Body of pancreas (tissue), 4 donors: Measurements from ENCODE around the gene PLPPR2. TPM values are rescaled to one million over a fixed set of nuclear protein-coding genes. Genes with fewer than 3 reads are reported as not detected.
A peak's percentile ranks its signal among the peaks of the same experiment; 100 is the strongest.

ENCODE experiments used
- ATAC-seq: fragments of 150-250 bp; one replicate; pipeline ENCODE4 v1.9.1; 2016
- DNase-seq, 4 donors: peaks; one replicate each; pipeline ENCODE4 v3.0.0-alpha.2; 2019
- H3K27ac ChIP-seq, 4 donors: fragments of 200-600 bp; sonication (generic); 1 replicate in 3 of 4; 2 replicates in 1 of 4; pipeline versions ENCODE4 v1.5.1 to v1.6.1; 2016 to 2019; ENCODE audit warnings: mild to moderate bottlenecking in 1 of 4, mixed read lengths in 1 of 4, moderate library complexity in 1 of 4
- H3K27me3 ChIP-seq, 2 donors: fragments of 200-600 bp; sonication (generic); one replicate each; pipeline ENCODE4 v1.6.0; 2016; ENCODE audit warnings: mild to moderate bottlenecking in 1 of 2
- H3K36me3 ChIP-seq, 2 donors: fragments of 200-600 bp; sonication (generic); replicated peaks in 1 of 2; 2 replicates each; pipeline ENCODE4 v1.5.1; 2016; ENCODE audit warnings: low read depth in 2 of 2; ENCODE audit not compliant: insufficient read depth in 1 of 2
- H3K4me1 ChIP-seq: fragments of 200-600 bp; sonication (generic); one replicate; pipeline ENCODE4 v1.6.0; 2016
- H3K4me3 ChIP-seq, 2 donors: fragments of 200-600 bp; sonication (generic); 1 replicate in 1 of 2; 2 replicates in 1 of 2; pipeline ENCODE4 v1.5.1; 2016 to 2019
- H3K9me3 ChIP-seq, 3 donors: fragments of 200-600 bp; sonication (generic); 1 replicate in 2 of 3; 2 replicates in 1 of 3; pipeline ENCODE4 v1.5.1; 2016
- POLR2A ChIP-seq, 3 donors: fragments of 450-650 bp; IDR thresholded peaks; one replicate each; pipeline ENCODE4 v1.6.1; 2016; ENCODE audit warnings: antibody characterized with exemption in 3 of 3, mild to moderate bottlenecking in 2 of 3
- WGBS, 2 donors: methylation state at CpG; one replicate each; pipeline ENCODE4 v1.1.5; 2017; 5-methylcytosine and 5-hydroxymethylcytosine counted together
- intact Hi-C: fragments of 100-400 bp; cut with DNase I; formaldehyde crosslinking; loops from one replicate; pipeline ENCODE4 v1.15.1; 2023
- total RNA-seq, 2 donors: library from RNA; depleted of rRNA; stranded (reverse); fragments of >200 nt; gene quantifications; one replicate each; pipeline ENCODE4 v1.1.0, GENCODE V29; 2016
- TF ChIP-seq, protein P1 (sequence below), 7 experiments: fragments of 450-650 bp in 4 of 7; fragments of 200-600 bp in 3 of 7; sonication (generic) in 3 of 7; IDR thresholded peaks; one replicate each; pipeline ENCODE4 v1.5.1; 2016 to 2019; ENCODE audit warnings: antibody characterized with exemption in 7 of 7

The PLPPR2 gene
- total RNA-seq, 2 donors from 2014 or later, result 9.9 to 30.3 TPM

DNA sequence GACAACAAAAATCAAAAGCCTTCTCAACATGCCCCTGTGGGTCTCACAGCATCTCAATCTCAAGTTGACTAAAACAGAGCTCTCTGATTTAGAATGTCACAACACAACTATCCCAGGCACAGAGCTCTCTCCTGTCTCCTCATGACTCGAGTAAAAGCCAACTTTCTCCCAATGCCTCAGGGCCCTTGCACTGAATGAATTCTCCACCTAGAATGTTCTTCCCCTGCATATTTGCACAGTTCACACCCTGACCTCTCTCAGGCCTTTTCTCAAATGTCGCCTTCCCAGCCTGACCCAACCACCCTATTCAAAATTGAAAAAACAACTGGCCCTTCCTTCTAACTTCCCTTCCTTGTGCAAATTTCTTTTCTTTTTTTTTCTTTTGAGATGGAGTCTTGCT, 15.5 kb downstream of the PLPPR2 start:
- no peak overlapping the region for H3K27ac ChIP-seq
- H3K27me3 ChIP-seq, result no peaks in the 10 kb centered on the region
- no peak overlapping the region for H3K4me3 ChIP-seq
- TF ChIP-seq, protein P1, sequence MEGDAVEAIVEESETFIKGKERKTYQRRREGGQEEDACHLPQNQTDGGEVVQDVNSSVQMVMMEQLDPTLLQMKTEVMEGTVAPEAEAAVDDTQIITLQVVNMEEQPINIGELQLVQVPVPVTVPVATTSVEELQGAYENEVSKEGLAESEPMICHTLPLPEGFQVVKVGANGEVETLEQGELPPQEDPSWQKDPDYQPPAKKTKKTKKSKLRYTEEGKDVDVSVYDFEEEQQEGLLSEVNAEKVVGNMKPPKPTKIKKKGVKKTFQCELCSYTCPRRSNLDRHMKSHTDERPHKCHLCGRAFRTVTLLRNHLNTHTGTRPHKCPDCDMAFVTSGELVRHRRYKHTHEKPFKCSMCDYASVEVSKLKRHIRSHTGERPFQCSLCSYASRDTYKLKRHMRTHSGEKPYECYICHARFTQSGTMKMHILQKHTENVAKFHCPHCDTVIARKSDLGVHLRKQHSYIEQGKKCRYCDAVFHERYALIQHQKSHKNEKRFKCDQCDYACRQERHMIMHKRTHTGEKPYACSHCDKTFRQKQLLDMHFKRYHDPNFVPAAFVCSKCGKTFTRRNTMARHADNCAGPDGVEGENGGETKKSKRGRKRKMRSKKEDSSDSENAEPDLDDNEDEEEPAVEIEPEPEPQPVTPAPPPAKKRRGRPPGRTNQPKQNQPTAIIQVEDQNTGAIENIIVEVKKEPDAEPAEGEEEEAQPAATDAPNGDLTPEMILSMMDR (IDR thresholded peaks at IDR 0.05), result no peak
- TF ChIP-seq POLR2A (IDR thresholded peaks at IDR 0.05), result no peak
- H3K4me1 ChIP-seq, result peaks cover 14% of the 10 kb centered on the region
- H3K9me3 ChIP-seq, result no peaks in the 10 kb centered on the region
- DNase-seq, result no peak
- intact Hi-C loops, result no loop called here
- no peak for ATAC-seq
- H3K36me3 ChIP-seq, result no peaks in the 10 kb centered on the region
- 92 to 94% methylated on average over 2 of the region's 2 CpGs for WGBS, 2 donors

DNA sequence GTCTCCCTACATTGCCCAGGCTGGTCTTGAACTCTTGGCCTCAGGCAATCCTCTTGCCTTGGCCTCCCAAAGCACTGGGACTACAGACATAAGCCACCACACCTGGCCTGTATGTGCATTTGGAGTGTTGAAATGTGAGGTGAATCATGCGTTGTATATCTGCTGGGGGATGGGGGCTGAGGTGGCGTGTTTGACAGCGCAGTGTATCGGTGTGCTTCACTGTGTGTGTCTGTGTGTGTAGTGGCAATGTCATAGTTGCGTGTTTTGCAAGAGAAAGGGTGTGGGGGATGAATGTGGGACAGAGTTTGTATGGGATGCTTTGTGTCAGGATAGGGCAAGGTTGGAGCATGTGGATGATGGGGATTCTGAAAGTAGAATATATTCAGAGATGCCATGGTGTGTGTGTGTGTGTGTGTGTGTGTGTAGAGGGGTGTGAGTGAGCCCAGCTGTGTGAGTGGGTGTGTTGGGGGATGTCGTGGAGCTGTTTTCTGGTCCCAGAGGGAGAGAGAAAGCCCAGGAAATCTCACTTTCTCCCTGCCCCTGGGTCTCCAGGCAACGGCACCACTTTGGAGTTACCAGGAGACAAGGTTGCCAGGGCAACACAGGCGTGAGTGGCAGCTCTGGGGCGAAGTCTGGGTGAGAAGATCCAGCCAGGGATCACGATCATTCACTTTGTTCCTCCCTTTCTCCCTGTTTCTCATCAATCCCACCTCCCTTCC, 18.1 kb downstream of the PLPPR2 start:
- peaks cover 30% of the 10 kb centered on the region for H3K4me1 ChIP-seq
- peak; percentile 39 to 64 (median 59) for DNase-seq
- H3K9me3 ChIP-seq, result no peaks in the 10 kb centered on the region
- TF ChIP-seq, protein P1 (IDR thresholded peaks at IDR 0.05), result no peak
- no peak for TF ChIP-seq POLR2A (IDR thresholded peaks at IDR 0.05)
- H3K27ac ChIP-seq, result no peak overlapping the region
- no peaks in the 10 kb centered on the region for H3K36me3 ChIP-seq
- 50 to 54% methylated on average over 10 of the region's 10 CpGs for WGBS, 2 donors
- intact Hi-C loops, result no loop called here
- ATAC-seq, result no peak
- no peak overlapping the region for H3K4me3 ChIP-seq
- H3K27me3 ChIP-seq, result no peaks in the 10 kb centered on the region

DNA sequence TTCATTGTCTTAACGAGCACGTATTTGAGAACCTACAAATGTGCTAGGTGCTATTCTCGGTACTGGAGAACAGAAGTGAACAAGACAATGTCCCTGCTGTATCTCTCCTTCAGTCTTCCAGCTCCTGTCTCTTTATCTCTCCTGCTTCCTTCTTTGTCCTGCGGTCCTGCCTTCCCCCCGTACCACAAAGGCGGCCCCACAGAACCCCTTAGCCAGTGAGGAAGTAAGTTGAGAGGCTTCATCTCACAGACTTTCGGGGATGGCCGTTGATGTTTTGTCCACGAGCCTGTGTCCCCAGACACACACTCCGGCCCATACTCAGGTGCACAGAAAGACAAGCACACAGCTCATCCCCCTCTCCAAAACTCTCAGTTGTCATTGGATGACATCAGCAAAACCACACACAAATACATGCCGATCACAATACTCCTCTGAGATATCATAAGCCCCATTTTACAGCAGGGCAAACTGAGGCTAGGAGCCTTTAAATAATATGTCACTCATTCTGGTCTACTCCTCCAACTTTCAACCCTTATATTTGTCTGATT, 18.7 kb downstream of the PLPPR2 start:
- H3K27ac ChIP-seq, result peak overlapping the region; percentile 89 to 97 (median 96)
- TF ChIP-seq POLR2A (IDR thresholded peaks at IDR 0.05), result no peak
- TF ChIP-seq, protein P1 (IDR thresholded peaks at IDR 0.05), result no peak
- ATAC-seq (no peak), DNase-seq (no peak)
- WGBS, 2 donors, result 24 to 36% methylated on average over 11 of the region's 11 CpGs
- no peaks in the 10 kb centered on the region for H3K27me3 ChIP-seq
- H3K36me3 ChIP-seq, result no peaks in the 10 kb centered on the region
- H3K4me1 ChIP-seq, result peaks cover 36% of the 10 kb centered on the region
- no peaks in the 10 kb centered on the region for H3K9me3 ChIP-seq
- no peak overlapping the region for H3K4me3 ChIP-seq
- intact Hi-C loops, result no loop called here

DNA sequence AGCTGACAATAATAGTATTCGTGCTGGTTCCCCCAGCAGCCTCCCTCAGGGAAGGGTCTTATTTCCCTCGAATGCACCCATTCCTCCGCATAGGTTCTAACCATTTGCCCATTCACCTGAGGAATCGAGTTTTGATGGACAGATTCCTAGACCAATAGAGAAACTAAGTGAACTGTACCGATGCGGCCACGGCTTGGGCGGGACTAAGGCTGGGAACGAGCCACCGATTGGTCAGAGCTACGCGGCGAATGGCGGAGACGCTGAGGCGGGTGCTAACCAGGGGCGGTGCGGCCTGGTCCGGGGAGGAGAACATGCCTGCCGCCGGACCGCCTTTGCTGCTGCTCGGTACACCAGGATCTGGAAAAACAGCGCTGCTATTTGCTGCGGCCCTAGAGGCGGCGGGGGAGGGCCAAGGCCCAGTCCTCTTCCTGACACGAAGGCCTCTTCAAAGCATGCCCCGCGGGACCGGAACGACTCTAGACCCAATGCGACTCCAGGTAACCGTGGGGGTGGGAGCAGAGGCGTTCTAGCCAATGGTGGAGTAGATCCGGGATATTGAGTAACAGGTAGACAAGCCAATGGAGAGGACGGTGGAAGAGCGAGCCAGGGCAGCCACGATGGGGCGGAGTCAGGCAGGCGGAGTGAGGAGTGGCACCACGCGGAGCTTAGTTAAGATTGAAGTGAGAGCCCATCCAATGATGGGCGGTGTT, 19.4 kb downstream of the PLPPR2 start, which contains the start of gene SWSAP1:
Gene SWSAP1, plus strand, starts transcription at position 234 of the 710 bp plus-strand sequence. Its CDS starts 15 bp downstream, at position 249.
- H3K4me1 ChIP-seq, result peaks cover 36% of the 10 kb centered on the region
- DNase-seq (peak; percentile 98 to 100 (median 98)), ATAC-seq (peak; percentile 95)
- H3K27me3 ChIP-seq, result no peaks in the 10 kb centered on the region
- intact Hi-C loops, result no loop called here
- peak within 1 kb of the TSS in 1 of 2 donors; percentile 53 for H3K4me3 ChIP-seq
- peak within 1 kb of the TSS; percentile 89 to 97 (median 96) for H3K27ac ChIP-seq
- 0% methylated on average over 28 to 44 of the region's 44 CpGs for WGBS, 2 donors
- H3K36me3 ChIP-seq, result no peaks in the 10 kb centered on the region
- peak; percentile 28 to 86 (median 85) for TF ChIP-seq POLR2A (IDR thresholded peaks at IDR 0.05)
- TF ChIP-seq, protein P1 (IDR thresholded peaks at IDR 0.05), result no peak
- H3K9me3 ChIP-seq, result no peaks in the 10 kb centered on the region
